Spleen (tissue), 11 donors: ENCODE results near the gene VDAC1. TPM values are rescaled to one million over a fixed set of nuclear protein-coding genes. Genes with fewer than 3 reads are reported as not detected.

Experiments used
- DNase-seq: peaks from one replicate; pipeline ENCODE4 v3.0.0-alpha.2; 2020
- H3K27ac ChIP-seq, 8 donors: fragments of 200-600 bp; sonication (generic) in 7 of 8; 1 replicate in 4 of 8; 2 replicates in 4 of 8; pipeline versions ENCODE4 v1.5.0 to v1.8.0; 2016 to 2021; ENCODE audit warnings: inconsistent platforms in 4 of 8, mild to moderate bottlenecking in 4 of 8, moderate library complexity in 1 of 8
- H3K27me3 ChIP-seq, 7 donors: fragments of 200-600 bp; sonication (generic) in 6 of 7; replicated peaks in 1 of 7; 1 replicate in 4 of 7; 2 replicates in 3 of 7; pipeline versions ENCODE4 v1.5.0 to v1.8.0; 2016 to 2021; ENCODE audit warnings: inconsistent platforms in 3 of 7, mild to moderate bottlenecking in 1 of 7
- H3K36me3 ChIP-seq, 6 donors: fragments of 200-600 bp; sonication (generic) in 5 of 6; 1 replicate in 4 of 6; 2 replicates in 2 of 6; pipeline versions ENCODE4 v1.5.0 to v1.8.0; 2016 to 2021; ENCODE audit warnings: inconsistent platforms in 2 of 6
- H3K4me1 ChIP-seq, 6 donors: fragments of 200-600 bp; sonication (generic) in 5 of 6; 1 replicate in 3 of 6; 2 replicates in 3 of 6; pipeline versions ENCODE4 v1.5.0 to v1.8.0; 2016 to 2021; ENCODE audit warnings: inconsistent platforms in 3 of 6
- H3K4me3 ChIP-seq, 8 donors: fragments of 200-600 bp; sonication (generic) in 7 of 8; 1 replicate in 4 of 8; 2 replicates in 4 of 8; pipeline versions ENCODE4 v1.5.0 to v1.8.0; 2016 to 2021; ENCODE audit warnings: inconsistent platforms in 4 of 8, mild to moderate bottlenecking in 4 of 8, moderate library complexity in 2 of 8
- H3K9me3 ChIP-seq, 8 donors: fragments of 200-600 bp; sonication (generic) in 7 of 8; 1 replicate in 4 of 8; 2 replicates in 4 of 8; pipeline versions ENCODE4 v1.5.0 to v1.8.0; 2016 to 2021; ENCODE audit warnings: inconsistent platforms in 4 of 8
- CTCF ChIP-seq, 11 experiments: fragments of 200-600 bp in 7 of 11; fragments of 450-650 bp in 4 of 11; sonication (generic) in 4 of 11; IDR thresholded peaks in 8 of 11; conservative IDR thresholded peaks in 3 of 11; 1 replicate in 7 of 11; 2 replicates in 4 of 11; pipeline versions ENCODE4 v1.4.0 to v1.8.0; 2016 to 2021; ENCODE audit warnings: antibody characterized with exemption in 11 of 11, inconsistent platforms in 4 of 11, mild to moderate bottlenecking in 1 of 11
- POLR2A ChIP-seq, 3 donors: fragments of 450-650 bp; IDR thresholded peaks; one replicate each; pipeline ENCODE4 v1.5.1; 2017; ENCODE audit warnings: antibody characterized with exemption in 3 of 3, mild to moderate bottlenecking in 1 of 3
- POLR2AphosphoS5 ChIP-seq, 3 donors: sonication (generic); formaldehyde crosslinking; IDR thresholded peaks; one replicate each; pipeline ENCODE4 v1.5.1; 2017; ENCODE audit warnings: antibody characterized with exemption in 3 of 3
- WGBS, 5 donors: extraction: QIAGEN DNeasy Blood & Tissue Kit in 3 of 5; methylation state at CpG; one replicate each; pipeline versions ENCODE4 v1.1.5 to v1.1.7; 2013 to 2018; 5-methylcytosine and 5-hydroxymethylcytosine counted together
- intact Hi-C: fragments of 100-400 bp; cut with DNase I; formaldehyde crosslinking; loops from one replicate; pipeline ENCODE4 v1.15.0; 2023; ENCODE audit warnings: low total_unique reads
- polyA plus RNA-seq, 3 donors: library from polyadenylated mRNA; stranded (reverse); fragments of 200-250 nt; gene quantifications; one replicate each; pipeline ENCODE4 v1.2.1, GENCODE V29; 2013
- total RNA-seq, 7 donors: library from RNA; depleted of rRNA in 3 of 7; stranded (reverse); fragments of >200 nt in 3 of 7; fragmentation: NEBNext Ultra II Directional in 4 of 7; extraction: Animal tissue kit (Norgen Biotek cat#: 25700) in 4 of 7; gene quantifications; one replicate each; pipeline versions ENCODE4 v1.1.0 to v1.2.1, GENCODE V29; 2016 to 2021
- donor health status: healthy with polysubstance abuse.
- donor health status: DM: no; HTN: no; CAD: no; lungs with moderate emphysema.
- donor health status: DM: no; HTN: no; CAD: no.
- donor health status: Bipolar disorder and iron deficiency.
- donor health status: healthy.
- donor health status: DM: no; HTN: no; CAD: no.
- donor health status: DM: yes; HTN: yes; CAD: no.

Gene VDAC1
- total and polyA plus RNA-seq, 10 donors: 53.3 to 100 (median 84.7) TPM

- H3K27ac ChIP-seq: peak within 1 kb of the TSS; percentile 85 to 94 (median 93)
- 0 to 1% (median 0%) methylated on average over 28 to 48 of the region's 48 CpGs for WGBS, 5 donors
- intact Hi-C loops: no loop called here
- peak; percentile 98 for DNase-seq
- peak within 1 kb of the TSS; percentile 65 to 90 (median 80) for H3K4me3 ChIP-seq
- peaks cover 0 to 7% (median 0%) of the 10 kb centered on the region in 8 donors for H3K9me3 ChIP-seq
- H3K27me3 ChIP-seq: no peaks in the 10 kb centered on the region
- H3K36me3 ChIP-seq: peaks cover 0 to 27% (median 14%) of the 10 kb centered on the region in 6 donors
- peak; percentile 95 to 97 (median 96) for TF ChIP-seq POLR2AphosphoS5 (IDR thresholded peaks at IDR 0.05)
- TF ChIP-seq POLR2A (IDR thresholded peaks at IDR 0.05): peak in 2 of 3 donors; percentile 25 to 27
- peak in 6 of 11 experiments; percentile 8 to 48 (median 45) for TF ChIP-seq CTCF (IDR thresholded peaks at IDR 0.05 in 8 of 11, conservative IDR thresholded peaks at IDR 0.05 in 3 of 11)
- H3K4me1 ChIP-seq: peaks cover 13 to 66% (median 39%) of the 10 kb centered on the region in 6 donors
These were observed 36.4 kb downstream of the VDAC1 start, which contains the start of gene C5orf15 for GRCh38 chr5:133968204-133968980. C5orf15 (minus strand) TSS chr5:133968625; CDS start chr5:133968584, 41 bp downstream.

DNA sequence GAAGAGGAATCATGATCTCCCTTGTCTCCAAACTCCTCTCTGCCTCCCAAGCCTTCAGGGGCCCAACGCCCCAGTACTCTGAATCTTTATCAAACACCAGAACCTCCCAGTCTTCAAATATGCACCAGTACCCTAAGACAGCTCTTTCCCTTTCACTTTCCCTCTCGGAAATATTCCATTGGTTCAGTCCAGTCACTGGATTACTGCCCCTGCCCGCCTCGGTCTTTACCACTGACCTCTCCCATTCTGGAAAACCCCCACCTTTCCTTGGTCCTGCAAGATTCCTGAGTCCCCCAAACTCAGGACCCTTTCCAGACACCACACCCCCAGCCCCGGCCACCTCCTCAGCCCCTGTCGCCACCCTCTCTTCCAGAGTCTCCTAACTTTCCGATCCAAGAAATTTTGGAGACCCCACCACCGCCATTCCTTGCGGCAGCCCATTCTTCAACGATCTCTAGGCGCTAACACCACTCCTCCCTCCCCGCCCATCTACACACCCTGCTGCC lies 37.0 kb downstream of the VDAC1 start:
- intact Hi-C loops: no loop called here
- Histone ChIP-seq H3K27me3 (no peaks in the 10 kb centered on the region), H3K4me1 (peaks cover 13 to 73% (median 39%) of the 10 kb centered on the region in 6 donors), H3K36me3 (peaks cover 0 to 21% (median 8%) of the 10 kb centered on the region in 6 donors), H3K4me3 (peak overlapping the region; percentile 65 to 90 (median 80)), H3K27ac (peak overlapping the region; percentile 85 to 94 (median 93)), H3K9me3 (peaks cover 0 to 7% (median 0%) of the 10 kb centered on the region in 8 donors)
- 1 to 7% (median 3%) methylated on average over 12 of the region's 12 CpGs for WGBS, 5 donors
- DNase-seq: no peak
- TF ChIP-seq POLR2AphosphoS5 (IDR thresholded peaks at IDR 0.05) (no peak), POLR2A (IDR thresholded peaks at IDR 0.05) (no peak)

DNA sequence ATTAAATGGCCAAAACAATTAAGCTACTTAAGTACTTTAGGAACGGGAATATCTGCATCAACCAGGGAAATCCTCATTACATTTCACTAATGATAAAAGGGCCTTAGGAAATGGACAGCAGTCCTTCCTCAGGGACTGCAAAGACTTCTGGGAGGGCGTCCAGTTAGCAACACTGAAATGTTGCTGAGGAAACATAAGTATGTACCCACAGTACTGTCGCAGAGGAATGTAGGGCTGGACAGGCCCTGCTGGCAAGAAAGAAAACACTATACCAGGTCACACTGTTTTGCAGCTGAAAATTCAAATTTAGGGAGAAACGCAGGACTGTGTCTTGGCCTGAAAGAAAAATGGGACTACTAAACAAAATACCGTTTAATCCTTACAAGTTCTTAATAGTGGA lies 37.7 kb downstream of the VDAC1 start:
- TF ChIP-seq CTCF (IDR thresholded peaks at IDR 0.05 in 8 of 11, conservative IDR thresholded peaks at IDR 0.05 in 3 of 11) (no peak), POLR2AphosphoS5 (IDR thresholded peaks at IDR 0.05) (no peak), POLR2A (IDR thresholded peaks at IDR 0.05) (no peak)
- DNase-seq: no peak
- intact Hi-C loops: no loop called here
- peaks cover 0 to 7% (median 0%) of the 10 kb centered on the region in 8 donors for H3K9me3 ChIP-seq
- H3K27ac ChIP-seq: peak overlapping the region in 5 of 8 donors; percentile 93 to 94 (median 94)
- peaks cover 13 to 79% (median 40%) of the 10 kb centered on the region in 6 donors for H3K4me1 ChIP-seq
- WGBS, 5 donors: 76 to 88% (median 81%) methylated on average over 5 of the region's 5 CpGs
- H3K36me3 ChIP-seq: peaks cover 0 to 14% (median 5%) of the 10 kb centered on the region in 6 donors
- H3K4me3 ChIP-seq: peak overlapping the region in 6 of 8 donors; percentile 65 to 90 (median 80)
- no peaks in the 10 kb centered on the region for H3K27me3 ChIP-seq

GRCh38 chr5:133966090-133966489 lies 38.7 kb downstream of the VDAC1 start:
- H3K4me3 ChIP-seq: no peak overlapping the region
- 94 to 98% (median 97%) methylated on average over 10 of the region's 10 CpGs for WGBS, 5 donors
- peaks cover 0 to 7% (median 0%) of the 10 kb centered on the region in 8 donors for H3K9me3 ChIP-seq
- H3K27me3 ChIP-seq: no peaks in the 10 kb centered on the region
- H3K27ac ChIP-seq: no peak overlapping the region
- H3K4me1 ChIP-seq: peaks cover 13 to 89% (median 41%) of the 10 kb centered on the region in 6 donors
- peaks cover 0 to 4% (median under 1%) of the 10 kb centered on the region in 6 donors for H3K36me3 ChIP-seq
- intact Hi-C loops: no loop called here
- TF ChIP-seq POLR2AphosphoS5 (IDR thresholded peaks at IDR 0.05) (no peak), POLR2A (IDR thresholded peaks at IDR 0.05) (no peak), CTCF (IDR thresholded peaks at IDR 0.05 in 8 of 11, conservative IDR thresholded peaks at IDR 0.05 in 3 of 11) (no peak)
- DNase-seq: no peak
